Peyer's patch (tissue), 4 donors: ENCODE measurements around the gene FA2H.

ENCODE experiments used
- POLR2A ChIP-seq, 2 donors: fragments of 450-650 bp; IDR thresholded peaks; one replicate each; pipeline ENCODE4 v1.5.1; 2017; ENCODE audit warnings: antibody characterized with exemption in 2 of 2, mild to moderate bottlenecking in 2 of 2, moderate library complexity in 2 of 2
- TF ChIP-seq, protein P1 (sequence below), 6 experiments: fragments of 450-650 bp in 4 of 6; fragments of 200-600 bp in 2 of 6; sonication (generic) in 1 of 6; IDR thresholded peaks; one replicate each; pipeline ENCODE4 v1.5.1; 2017 to 2019; ENCODE audit warnings: antibody characterized with exemption in 6 of 6, mild to moderate bottlenecking in 3 of 6, moderate library complexity in 1 of 6

DNA sequence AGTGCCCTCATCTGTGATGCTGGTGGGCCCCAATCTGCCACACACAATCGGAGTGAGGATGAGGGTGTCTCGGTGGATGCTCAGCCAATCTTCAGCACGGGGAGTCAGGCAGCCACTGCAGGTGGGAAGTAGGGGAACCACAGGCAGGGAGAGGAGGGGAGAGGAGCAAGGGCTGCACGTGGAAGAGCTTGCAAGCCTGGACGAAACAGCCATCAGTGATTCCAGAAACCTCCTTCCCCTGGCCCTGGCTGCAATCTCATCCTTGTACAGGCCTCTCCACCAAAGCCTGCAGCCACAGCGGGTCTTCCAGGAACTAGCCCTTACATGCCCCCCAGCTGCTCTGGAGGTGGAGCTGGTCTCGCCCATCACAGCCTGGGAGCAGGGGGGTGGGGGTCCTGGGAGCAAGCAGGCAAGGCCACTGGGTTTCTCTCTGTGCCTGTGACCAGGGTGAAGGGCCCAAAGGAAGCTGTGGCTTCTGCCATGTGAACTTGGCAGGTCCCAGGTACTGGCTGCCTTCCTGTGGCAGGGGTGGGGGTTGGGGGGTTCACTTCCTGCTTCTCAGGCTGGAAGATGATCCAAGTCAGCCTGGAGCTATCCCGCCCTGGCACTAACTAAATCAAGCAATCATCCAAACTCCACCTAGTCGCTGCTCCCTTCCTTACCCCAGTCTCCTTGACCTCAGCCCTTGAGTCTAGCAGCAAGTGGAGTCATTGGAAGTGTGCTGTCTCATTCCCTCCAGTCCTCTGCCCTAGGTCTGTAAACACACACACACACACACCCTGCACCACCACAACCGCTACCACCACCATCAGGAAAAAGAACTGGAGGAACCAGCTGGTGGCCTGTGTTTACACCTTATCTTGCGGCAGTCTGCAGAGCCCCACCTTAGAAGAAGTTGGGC lies 44.6 kb downstream of the FA2H start:
- TF ChIP-seq, protein P1, sequence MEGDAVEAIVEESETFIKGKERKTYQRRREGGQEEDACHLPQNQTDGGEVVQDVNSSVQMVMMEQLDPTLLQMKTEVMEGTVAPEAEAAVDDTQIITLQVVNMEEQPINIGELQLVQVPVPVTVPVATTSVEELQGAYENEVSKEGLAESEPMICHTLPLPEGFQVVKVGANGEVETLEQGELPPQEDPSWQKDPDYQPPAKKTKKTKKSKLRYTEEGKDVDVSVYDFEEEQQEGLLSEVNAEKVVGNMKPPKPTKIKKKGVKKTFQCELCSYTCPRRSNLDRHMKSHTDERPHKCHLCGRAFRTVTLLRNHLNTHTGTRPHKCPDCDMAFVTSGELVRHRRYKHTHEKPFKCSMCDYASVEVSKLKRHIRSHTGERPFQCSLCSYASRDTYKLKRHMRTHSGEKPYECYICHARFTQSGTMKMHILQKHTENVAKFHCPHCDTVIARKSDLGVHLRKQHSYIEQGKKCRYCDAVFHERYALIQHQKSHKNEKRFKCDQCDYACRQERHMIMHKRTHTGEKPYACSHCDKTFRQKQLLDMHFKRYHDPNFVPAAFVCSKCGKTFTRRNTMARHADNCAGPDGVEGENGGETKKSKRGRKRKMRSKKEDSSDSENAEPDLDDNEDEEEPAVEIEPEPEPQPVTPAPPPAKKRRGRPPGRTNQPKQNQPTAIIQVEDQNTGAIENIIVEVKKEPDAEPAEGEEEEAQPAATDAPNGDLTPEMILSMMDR (IDR thresholded peaks at IDR 0.05) = no peak
- no peak for TF ChIP-seq POLR2A (IDR thresholded peaks at IDR 0.05)
